HepG2 (cell line): ENCODE measurements around the gene PRKN. TPM values are rescaled to one million over a fixed set of nuclear protein-coding genes. Genes with fewer than 3 reads are reported as not detected.
A peak's percentile ranks its signal among the peaks of the same experiment; 100 is the strongest.

Experiments used
- ATM ChIP-seq: fragments of 450-650 bp; IDR thresholded peaks from 2 replicates; pipeline ENCODE4 v1.7.1; 2017; ENCODE audit warnings: mild to moderate bottlenecking, borderline replicate concordance
- CCDC6 ChIP-seq: sonication (generic); formaldehyde crosslinking; IDR thresholded peaks from 2 replicates; pipeline ENCODE4 v1.8.1; 2022; ENCODE audit warnings: mild to moderate bottlenecking, missing genetic modification reagents, moderate library complexity
- EEA1 ChIP-seq: sonication (generic); formaldehyde crosslinking; IDR thresholded peaks from 2 replicates; pipeline ENCODE4 v1.5.1; 2020; ENCODE audit warnings: mild to moderate bottlenecking, missing genetic modification reagents, borderline replicate concordance
- ETV6 ChIP-seq: sonication (generic); formaldehyde crosslinking; conservative IDR thresholded peaks from 2 replicates; pipeline ENCODE4 v1.4.0; 2020; ENCODE audit warnings: missing genetic modification reagents
- HHEX ChIP-seq: IDR thresholded peaks from 2 replicates; pipeline ENCODE4 v1.6.1; 2016; ENCODE audit warnings: control low read depth
- HMG20A ChIP-seq: IDR thresholded peaks from 2 replicates; pipeline ENCODE4 v1.6.1; 2016; ENCODE audit warnings: borderline replicate concordance
- KDM3A ChIP-seq: IDR thresholded peaks from 2 replicates; pipeline ENCODE4 v1.6.1; 2018; ENCODE audit warnings: low read depth, missing compliant biosample characterization
- NCOA1 ChIP-seq: sonication (generic); formaldehyde crosslinking; IDR thresholded peaks from 2 replicates; pipeline ENCODE4 v1.9.0; 2021; ENCODE audit warnings: missing genetic modification reagents
- NFKB2 ChIP-seq: sonication (generic); formaldehyde crosslinking; IDR thresholded peaks from 2 replicates; pipeline ENCODE4 v1.4.0; 2020; ENCODE audit warnings: missing genetic modification reagents, borderline replicate concordance
- POLR2A ChIP-seq, 2 experiments: IDR thresholded peaks; 2 replicates each; pipeline ENCODE4 v1.6.1; 2011; ENCODE audit warnings: low read depth in 2 of 2, low read length in 2 of 2, mild to moderate bottlenecking in 1 of 2, moderate library complexity in 1 of 2; ENCODE audit not compliant: insufficient read depth in 1 of 2
- RBM22 ChIP-seq: fragments of 200-400 bp; formaldehyde crosslinking; optimal IDR thresholded peaks from 2 replicates; pipeline ENCODE3; 2017; ENCODE audit warnings: mild to moderate bottlenecking, low read length, moderate library complexity
- SYNCRIP ChIP-seq: fragments of 200-400 bp; formaldehyde crosslinking; IDR thresholded peaks from 2 replicates; pipeline ENCODE4 v1.6.1; 2018; ENCODE audit warnings: mild to moderate bottlenecking, low read depth, low read length; ENCODE audit not compliant: insufficient read depth
- TOE1 ChIP-seq: sonication (generic); formaldehyde crosslinking; IDR thresholded peaks from 2 replicates; pipeline ENCODE4 v1.4.0; 2020; ENCODE audit warnings: mild to moderate bottlenecking, missing genetic modification reagents
- ZNF101 ChIP-seq: sonication (generic); formaldehyde crosslinking; IDR thresholded peaks from 2 replicates; pipeline ENCODE4 v1.4.0; 2020; ENCODE audit warnings: mild to moderate bottlenecking, low read depth, missing genetic modification reagents, borderline replicate concordance
- ZNF343 ChIP-seq: sonication (generic); formaldehyde crosslinking; IDR thresholded peaks from 2 replicates; pipeline ENCODE4 v1.4.0; 2020; ENCODE audit warnings: mild to moderate bottlenecking, missing genetic modification reagents
- ZNF530 ChIP-seq: sonication (generic); formaldehyde crosslinking; IDR thresholded peaks from 2 replicates; pipeline ENCODE4 v1.5.0; 2020; ENCODE audit warnings: low read depth, mild to moderate bottlenecking, missing genetic modification reagents
- ZNF563 ChIP-seq: sonication (generic); formaldehyde crosslinking; IDR thresholded peaks from 2 replicates; pipeline ENCODE4 v1.8.0; 2022; ENCODE audit warnings: mild to moderate bottlenecking, moderate library complexity, missing genetic modification reagents
- ZNF597 ChIP-seq: sonication (generic); formaldehyde crosslinking; IDR thresholded peaks from 2 replicates; pipeline ENCODE4 v1.5.0; 2020; ENCODE audit warnings: missing genetic modification reagents
- ZNF639 ChIP-seq: conservative IDR thresholded peaks from 2 replicates; pipeline ENCODE4 v1.6.1; 2018; ENCODE audit warnings: missing genetic modification reagents
- ZNF646 ChIP-seq: sonication (generic); formaldehyde crosslinking; IDR thresholded peaks from 2 replicates; pipeline ENCODE4 v1.9.0; 2021; ENCODE audit warnings: mild to moderate bottlenecking, missing genetic modification reagents
- ZNF713 ChIP-seq: sonication (generic); formaldehyde crosslinking; IDR thresholded peaks from 2 replicates; pipeline ENCODE4 v1.4.0; 2020; ENCODE audit warnings: mild to moderate bottlenecking, missing genetic modification reagents
- ZNF768 ChIP-seq: sonication (generic); formaldehyde crosslinking; IDR thresholded peaks from 2 replicates; pipeline ENCODE4 v1.4.0; 2020; ENCODE audit warnings: missing genetic modification reagents
- ZNF879 ChIP-seq: sonication (generic); formaldehyde crosslinking; IDR thresholded peaks from 2 replicates; pipeline ENCODE4 v1.8.1; 2023; ENCODE audit warnings: missing genetic modification reagents
- polyA plus RNA-seq, 8 experiments: library from polyadenylated mRNA; depleted of rRNA in 3 of 8; stranded (reverse) in 7 of 8; unstranded in 1 of 8; fragments of >200 nt; fragmentation: Illumina TruSeq in 4 of 8; extraction: Trizol in 4 of 8; gene quantifications; 2 replicates each; pipeline versions ENCODE4 v1.2.1 to v1.2.3, GENCODE V29; 2011 to 2016; ENCODE audit warnings: low read depth in 4 of 8, missing spikeins in 1 of 8, mixed read lengths in 1 of 8; ENCODE audit not compliant: insufficient read depth in 1 of 8
- total RNA-seq, 5 experiments: library from RNA; depleted of rRNA; stranded (reverse); fragments of >200 nt; fragmentation: Illumina TruSeq; extraction: Trizol; gene quantifications; 2 replicates each; pipeline ENCODE4 v1.2.3, GENCODE V29; 2016; ENCODE audit warnings: low read depth in 1 of 5

Gene PRKN
- total and polyA plus RNA-seq, 2 of the 13 experiments (the other 11 are each of a cell fraction or from before 2014, with no cell fraction given) = 0.31 to 0.44 TPM

GRCh38 chr6:162727322-162728182 is at the start of gene PRKN, which contains the start of gene PACRG (continued):
- TF ChIP-seq ZNF639 (CRISPR knock-in tag) (no peak), ZNF646 (CRISPR knock-in tag) (no peak), SYNCRIP (no peak), POLR2A (IDR thresholded peaks at IDR 0.05; ENCODE audit: insufficient read depth in 1 of 2, low read depth in 2 of 2, low read length in 2 of 2) (peak; percentile 66 to 76; a peak in 3 of 4 replicates), ZNF713 (0 out of 2 replicates have a peak, but pooled peaks have one; percentile 62), NFKB2 (CRISPR knock-in tag) (peak; percentile 82; the same call in 1 of the 2 replicates), ZNF343 (no peak; the same call in 1 of the 2 replicates), KDM3A (no peak), HHEX (CRISPR knock-in tag) (0 out of 2 replicates have a peak, but pooled peaks have one; percentile 34), TOE1 (CRISPR knock-in tag) (no peak), ZNF563 (CRISPR knock-in tag) (peak; percentile 84), NCOA1 (CRISPR knock-in tag) (no peak), ZNF597 (CRISPR knock-in tag) (no peak), CCDC6 (CRISPR knock-in tag) (no peak), RBM22 (no peak), ZNF879 (CRISPR knock-in tag) (peak; percentile 93), HMG20A (CRISPR knock-in tag) (no peak), ATM (no peak), ZNF530 (CRISPR knock-in tag) (no peak), ETV6 (peak; percentile 88), ZNF768 (CRISPR knock-in tag) (peak; percentile 67; the same call in 1 of the 2 replicates), ZNF101 (CRISPR knock-in tag) (no peak), EEA1 (no peak)
